Measurements from ENCODE around the gene IL1RL1.

IL1RL1 gene

GRCh38 chr2:102337481-102338386, 26.4 kb downstream of the IL1RL1 start:
- no peak for TF ChIP-seq EZH2phosphoT487 (IDR thresholded peaks at IDR 0.05; ENCODE audit: borderline replicate concordance)
- TF ChIP-seq CTCF (conservative IDR thresholded peaks at IDR 0.05; ENCODE audit: low read length): no peak
- peaks cover 32% of the 10 kb centered on the region for H3K4me1 ChIP-seq (ENCODE audit: insufficient read depth, low read length, poor library complexity, severe bottlenecking)
- H3K9ac ChIP-seq (ENCODE audit: low read depth, low read length, poor library complexity, severe bottlenecking): peak overlapping the region; percentile 2
- peak overlapping the region; percentile 4; the same call in 1 of the 2 replicates for H2AFZ ChIP-seq (ENCODE audit: low read length)
- H3K27me3 ChIP-seq (ENCODE audit: insufficient read depth, low read length, poor library complexity, severe bottlenecking): no peaks in the 10 kb centered on the region
- no peaks in the 10 kb centered on the region for H3K9me2 ChIP-seq (replicated peaks; ENCODE audit: low read depth, low read length)
- peak overlapping the region; percentile 17 for H3K4me2 ChIP-seq (ENCODE audit: low read depth, low read length, poor library complexity, severe bottlenecking)
- H3K36me3 ChIP-seq (ENCODE audit: insufficient read depth, low read length): no peaks in the 10 kb centered on the region
- no peak overlapping the region for H3K4me3 ChIP-seq (ENCODE audit: low read length, poor library complexity, severe bottlenecking)
- H3K79me2 ChIP-seq (ENCODE audit: insufficient read depth, low read length): no peaks in the 10 kb centered on the region
- peaks cover 2% of the 10 kb centered on the region; the same call in 1 of the 2 replicates for H3F3A ChIP-seq (ENCODE audit: low read depth)
- no peaks in the 10 kb centered on the region for H3K9me3 ChIP-seq (ENCODE audit: insufficient read depth, low read depth, low read length)
- no peaks in the 10 kb centered on the region for H4K20me1 ChIP-seq (ENCODE audit: insufficient read depth, low read length, poor library complexity, severe bottlenecking)

- no peak overlapping the region for H3K4me2 ChIP-seq (ENCODE audit: low read depth, low read length, poor library complexity, severe bottlenecking)
- H3K4me3 ChIP-seq (ENCODE audit: low read length, poor library complexity, severe bottlenecking): no peak overlapping the region
- H4K20me1 ChIP-seq (ENCODE audit: insufficient read depth, low read length, poor library complexity, severe bottlenecking): no peaks in the 10 kb centered on the region
- H3K9me2 ChIP-seq (replicated peaks; ENCODE audit: low read depth, low read length): no peaks in the 10 kb centered on the region
- no peaks in the 10 kb centered on the region for H3K79me2 ChIP-seq (ENCODE audit: insufficient read depth, low read length)
- H3K36me3 ChIP-seq (ENCODE audit: insufficient read depth, low read length): no peaks in the 10 kb centered on the region
- H2AFZ ChIP-seq (ENCODE audit: low read length): no peak overlapping the region
- H3K4me1 ChIP-seq (ENCODE audit: insufficient read depth, low read length, poor library complexity, severe bottlenecking): peaks cover 17% of the 10 kb centered on the region
- H3K27me3 ChIP-seq (ENCODE audit: insufficient read depth, low read length, poor library complexity, severe bottlenecking): no peaks in the 10 kb centered on the region
- H3K9ac ChIP-seq (ENCODE audit: low read depth, low read length, poor library complexity, severe bottlenecking): no peak overlapping the region
- H3K9me3 ChIP-seq (ENCODE audit: insufficient read depth, low read depth, low read length): no peaks in the 10 kb centered on the region
- TF ChIP-seq CTCF (conservative IDR thresholded peaks at IDR 0.05; ENCODE audit: low read length): no peak
- no peak for TF ChIP-seq EZH2phosphoT487 (IDR thresholded peaks at IDR 0.05; ENCODE audit: borderline replicate concordance)
- H3F3A ChIP-seq (ENCODE audit: low read depth): peaks cover 2% of the 10 kb centered on the region; the same call in 1 of the 2 replicates
These were observed 29.4 kb downstream of the IL1RL1 start for GRCh38 chr2:102340778-102341177.

GRCh38 chr2:102342888-102343287, 31.5 kb downstream of the IL1RL1 start:
- Histone ChIP-seq H3K79me2 (ENCODE audit: insufficient read depth, low read length) (no peaks in the 10 kb centered on the region), H3K4me2 (ENCODE audit: low read depth, low read length, poor library complexity, severe bottlenecking) (no peak overlapping the region), H3K9me3 (ENCODE audit: insufficient read depth, low read depth, low read length) (no peaks in the 10 kb centered on the region), H2AFZ (ENCODE audit: low read length) (no peak overlapping the region), H3K27me3 (ENCODE audit: insufficient read depth, low read length, poor library complexity, severe bottlenecking) (no peaks in the 10 kb centered on the region), H3K9me2 (replicated peaks; ENCODE audit: low read depth, low read length) (no peaks in the 10 kb centered on the region), H3K9ac (ENCODE audit: low read depth, low read length, poor library complexity, severe bottlenecking) (no peak overlapping the region), H3F3A (ENCODE audit: low read depth) (no peaks in the 10 kb centered on the region), H3K4me3 (ENCODE audit: low read length, poor library complexity, severe bottlenecking) (no peak overlapping the region), H3K4me1 (ENCODE audit: insufficient read depth, low read length, poor library complexity, severe bottlenecking) (peaks cover 1% of the 10 kb centered on the region), H4K20me1 (ENCODE audit: insufficient read depth, low read length, poor library complexity, severe bottlenecking) (no peaks in the 10 kb centered on the region), H3K36me3 (ENCODE audit: insufficient read depth, low read length) (no peaks in the 10 kb centered on the region)
- TF ChIP-seq CTCF (conservative IDR thresholded peaks at IDR 0.05; ENCODE audit: low read length) (no peak), EZH2phosphoT487 (IDR thresholded peaks at IDR 0.05; ENCODE audit: borderline replicate concordance) (no peak)

Data from Loucy (cell line).